CD4-positive, alpha-beta T cell treated with Interleukin-2 at 100 ng/mL for 4 hours (primary cell): ENCODE data around the gene ARMH4.

ENCODE experiments used
- DNase-seq: peaks from one replicate; pipeline ENCODE4 v3.0.0-alpha.2; 2020; ENCODE audit warnings: low spot score

ARMH4 gene

DNA sequence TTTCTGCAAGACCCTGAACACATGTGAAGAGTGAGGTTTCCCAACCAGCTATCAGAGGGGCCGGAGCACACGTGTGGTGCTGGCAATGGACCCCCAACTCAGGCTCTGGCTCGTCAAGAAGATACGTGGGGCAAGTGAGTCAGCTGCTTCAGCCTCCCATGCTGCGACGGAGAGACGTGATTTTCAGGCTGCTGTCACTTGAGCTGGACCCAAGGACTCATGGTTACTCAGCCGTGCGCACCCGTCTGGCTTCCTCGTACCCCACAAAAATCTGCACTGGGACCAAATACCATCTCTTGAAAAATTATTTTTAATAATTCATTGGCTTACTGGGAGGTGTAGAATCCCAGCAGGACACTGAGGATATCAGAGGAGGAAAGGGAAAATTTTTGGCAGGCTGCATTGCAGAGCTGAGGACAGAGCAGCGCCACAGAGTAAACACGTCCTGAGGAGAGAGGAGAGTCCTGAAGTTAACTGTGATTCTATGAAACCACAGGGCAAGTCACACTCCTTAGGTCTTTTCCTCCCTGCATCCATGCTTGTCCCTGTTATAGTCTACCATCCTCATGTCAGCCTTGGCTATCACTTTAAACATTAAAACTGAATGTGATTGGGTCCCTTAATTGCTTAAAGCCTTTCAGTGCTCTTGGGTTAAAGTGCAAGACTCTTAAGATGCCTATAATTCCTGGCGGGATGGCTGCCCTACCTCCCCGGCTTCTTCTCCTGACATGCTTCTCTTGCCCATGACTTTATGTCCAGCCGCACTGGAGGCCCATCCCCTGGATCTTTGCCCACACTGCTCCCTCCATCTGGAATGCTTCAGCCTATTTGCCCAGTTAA is 190.8 kb downstream of the ARMH4 start:
- no peak for DNase-seq

DNA sequence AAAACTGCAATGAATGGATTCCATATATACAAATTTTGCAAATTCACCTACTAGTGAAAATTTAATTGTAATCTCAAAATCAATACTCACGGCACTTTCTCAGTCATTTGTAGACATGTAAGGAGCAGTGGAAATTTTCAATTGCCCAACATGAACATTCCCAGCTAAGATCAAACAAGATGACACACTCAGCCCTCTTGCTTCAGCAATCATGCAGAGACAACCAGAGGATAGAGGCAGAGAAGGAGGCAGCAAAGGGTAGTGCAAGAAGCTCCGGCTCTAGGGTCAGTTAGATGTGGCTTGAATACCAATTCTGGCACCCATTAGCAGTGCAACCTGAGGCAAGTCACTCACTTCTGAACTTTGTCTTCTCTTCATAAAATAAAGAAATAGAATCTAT is 194.6 kb downstream of the ARMH4 start:
- DNase-seq, result no peak
